GM18498 (cell line): ENCODE results near the gene SPOCK2.
"Not testable (repeated sequence)": the region's sequence is repeated elsewhere in the genome, so short reads cannot be mapped to it uniquely, and the experiment has no call there.

Experiments
- ATAC-seq: cut with Tn5 transposase; IDR thresholded peaks from one replicate; pipeline ENCODE4 v1.9.1; 2021; ENCODE audit warnings: mild to moderate bottlenecking, moderate library complexity; ENCODE audit not compliant: unreplicated experiment

The SPOCK2 gene

DNA sequence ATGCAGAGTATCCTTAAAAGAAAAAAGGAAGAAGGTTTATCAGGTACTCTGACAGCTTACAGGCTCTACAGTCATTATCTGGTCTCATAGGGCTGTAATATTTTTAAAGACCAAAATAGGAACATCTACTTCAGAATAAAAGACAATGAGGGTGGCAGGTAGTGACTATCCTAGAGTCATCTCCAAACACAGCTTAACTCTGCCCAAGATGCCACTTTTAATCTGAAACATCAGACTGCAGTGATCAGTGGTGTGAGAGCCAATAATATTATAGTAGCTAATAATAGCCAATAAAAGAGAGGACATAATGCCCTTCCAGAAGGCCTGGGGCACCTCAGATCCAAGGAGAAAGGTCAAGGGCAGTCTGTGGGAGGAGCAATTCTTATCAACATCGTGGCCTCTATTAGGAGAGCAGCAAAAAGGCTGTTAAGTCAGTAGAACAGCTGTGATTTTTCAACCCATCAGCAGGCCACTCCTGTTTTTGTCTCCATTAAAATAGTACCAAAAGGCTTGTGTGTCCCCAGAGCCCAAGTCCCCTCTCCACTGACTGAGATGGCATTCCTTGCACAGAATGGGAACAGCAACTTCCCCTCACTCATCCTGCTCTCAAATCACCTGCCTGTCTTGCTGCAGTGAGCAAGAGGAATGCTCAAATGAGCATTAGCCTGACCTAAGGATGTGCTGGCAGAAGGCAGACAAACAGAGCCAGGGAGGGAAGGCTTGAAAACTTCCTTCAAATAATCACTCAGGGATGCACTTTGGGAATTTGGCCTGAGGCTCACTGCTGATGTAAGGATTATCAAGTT is 20.7 kb upstream of the SPOCK2 start:
- no peak for ATAC-seq

GRCh38 chr10:72108004-72108370 is 19.6 kb upstream of the SPOCK2 start:
- ATAC-seq: not testable (repeated sequence)

GRCh38 chr10:72107325-72108003 is 19.1 kb upstream of the SPOCK2 start:
- ATAC-seq: no peak

- ATAC-seq: no peak
These were observed 18.5 kb upstream of the SPOCK2 start for GRCh38 chr10:72106896-72107295.

DNA sequence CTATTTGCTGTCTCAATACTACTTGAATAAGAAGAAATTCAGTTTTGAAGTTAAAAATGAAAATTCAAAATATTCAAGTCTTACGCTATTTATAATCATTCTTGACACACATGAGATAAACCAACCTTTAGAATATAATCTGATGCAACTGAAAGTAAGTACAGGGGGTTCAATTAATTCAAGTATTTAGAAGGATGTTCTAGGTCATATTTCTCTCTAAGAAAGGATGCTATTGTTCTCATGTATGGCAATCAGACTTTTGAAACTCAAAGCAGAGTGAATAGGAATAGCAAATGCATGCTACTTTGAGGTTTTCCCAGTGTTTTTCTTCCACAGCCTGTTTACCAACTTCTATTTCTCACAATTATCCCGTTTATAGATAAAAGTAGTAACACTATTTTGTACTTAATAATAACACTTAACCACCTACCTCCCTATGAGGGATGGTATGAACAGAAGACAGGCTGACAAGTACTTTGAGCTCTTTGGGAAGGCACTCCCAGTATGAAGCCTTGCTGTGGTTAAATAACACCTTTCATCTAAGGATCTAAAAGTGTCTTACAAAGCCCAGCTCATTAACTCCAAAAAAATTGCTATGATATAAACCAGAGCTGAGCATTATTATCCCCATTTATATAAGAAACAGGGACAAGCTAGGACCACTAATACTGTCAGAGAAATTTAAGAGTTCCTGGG is 18.0 kb upstream of the SPOCK2 start:
- no peak for ATAC-seq

DNA sequence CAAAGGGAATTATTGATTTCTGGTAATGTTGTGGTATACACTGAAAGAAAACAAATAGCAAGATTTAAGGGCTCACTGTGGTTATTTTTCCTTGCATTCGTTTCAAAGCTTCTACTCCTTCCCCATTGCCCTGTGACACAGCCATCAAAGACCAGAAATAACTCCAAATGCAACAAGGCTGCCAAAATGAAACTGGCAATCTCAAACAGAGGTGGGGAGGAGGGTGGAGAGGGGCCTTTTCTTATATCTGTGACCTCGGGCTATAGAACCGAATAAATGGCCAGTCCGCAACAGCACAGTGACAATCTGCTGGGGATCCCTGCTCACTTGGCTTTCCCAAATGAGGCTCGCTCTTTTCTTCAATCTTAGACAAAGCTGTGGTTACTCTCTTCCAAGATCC is 17.4 kb upstream of the SPOCK2 start:
- ATAC-seq: no peak

- no peak for ATAC-seq
These were observed 16.7 kb upstream of the SPOCK2 start for GRCh38 chr10:72105098-72105475.

GRCh38 chr10:72104472-72105097 is 16.2 kb upstream of the SPOCK2 start:
- ATAC-seq: no peak

DNA sequence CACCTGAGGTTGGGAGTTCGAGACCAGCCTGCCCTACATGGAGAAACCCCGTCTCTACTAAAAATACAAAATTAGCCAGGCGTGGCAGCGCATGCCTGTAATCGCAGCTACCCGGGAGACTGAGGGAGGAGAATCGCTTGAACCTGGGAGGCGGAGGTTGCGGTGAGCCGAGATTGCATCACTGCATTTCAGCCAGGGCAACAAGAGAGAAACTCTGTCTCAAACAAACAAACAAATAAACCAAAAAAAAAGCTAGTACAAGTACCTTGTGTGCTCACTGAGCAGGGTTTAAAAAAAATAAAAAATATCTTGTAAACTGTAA is 11.2 kb upstream of the SPOCK2 start:
- no peak for ATAC-seq

GRCh38 chr10:72098836-72099599 is 10.7 kb upstream of the SPOCK2 start:
- ATAC-seq: no peak

- ATAC-seq: no peak
These were observed 10.0 kb upstream of the SPOCK2 start for GRCh38 chr10:72098301-72098835.

GRCh38 chr10:72097448-72098300 is 9.3 kb upstream of the SPOCK2 start:
- ATAC-seq: no peak

- no peak for ATAC-seq
These were observed 8.0 kb upstream of the SPOCK2 start for GRCh38 chr10:72096115-72097000.

DNA sequence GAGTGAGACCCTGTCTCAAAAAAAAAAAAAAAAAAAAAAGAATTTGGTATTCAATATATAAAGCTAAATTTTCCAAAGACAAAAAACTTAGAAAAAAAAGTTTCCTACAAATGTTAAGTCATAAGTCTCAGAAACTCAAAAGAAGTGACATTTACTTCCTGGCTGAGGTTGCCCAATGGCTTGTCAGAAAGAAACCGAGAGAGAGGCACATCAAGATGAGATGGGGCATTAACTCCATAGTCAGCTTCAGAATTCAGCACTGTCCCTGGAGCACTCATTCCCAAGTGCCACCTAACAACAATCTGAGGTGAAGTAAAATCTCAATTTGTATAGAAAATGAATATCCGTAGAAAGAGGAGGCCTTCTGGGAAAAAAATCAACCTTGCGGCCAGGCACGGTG is 6.8 kb upstream of the SPOCK2 start:
- no peak for ATAC-seq

GRCh38 chr10:72094574-72094973 is 6.2 kb upstream of the SPOCK2 start:
- ATAC-seq: no peak

DNA sequence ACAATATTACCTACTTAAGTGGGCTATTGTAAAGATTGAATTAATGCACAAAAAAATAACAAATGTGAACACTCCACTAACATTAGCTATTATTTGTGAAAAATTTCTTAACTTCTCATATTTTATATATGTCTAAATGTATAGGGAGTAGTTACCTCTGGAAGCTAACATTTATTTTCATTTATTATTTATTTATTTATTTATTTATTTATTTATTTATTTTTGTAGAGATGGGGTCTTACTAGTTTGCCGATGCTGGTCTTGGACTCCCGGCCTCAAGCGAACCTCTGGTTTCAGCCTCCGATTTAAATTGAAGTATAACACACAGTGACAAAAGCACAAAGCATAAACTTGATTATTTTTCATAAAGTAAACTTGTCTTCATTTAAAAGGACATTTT is 5.1 kb upstream of the SPOCK2 start:
- no peak for ATAC-seq

DNA sequence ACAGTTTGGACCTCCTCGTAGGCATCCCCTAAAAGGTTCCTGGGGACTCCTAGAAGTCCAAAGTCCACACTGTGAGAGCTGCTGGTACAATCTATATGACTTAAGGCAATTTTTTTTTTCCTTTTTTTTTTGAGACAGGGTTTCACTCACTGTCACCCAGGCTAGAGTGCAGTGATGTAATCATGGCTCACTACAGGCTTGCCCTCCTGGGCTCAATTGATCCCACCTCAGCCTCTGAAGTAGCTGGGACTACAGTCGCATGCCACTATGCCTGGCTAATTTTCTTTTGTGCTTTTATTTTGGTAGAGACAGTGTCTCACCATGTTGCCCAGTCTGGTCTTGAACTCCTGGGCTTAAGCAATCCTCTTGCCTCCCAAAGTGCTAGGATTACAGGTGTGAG is 4.6 kb upstream of the SPOCK2 start:
- no peak for ATAC-seq

DNA sequence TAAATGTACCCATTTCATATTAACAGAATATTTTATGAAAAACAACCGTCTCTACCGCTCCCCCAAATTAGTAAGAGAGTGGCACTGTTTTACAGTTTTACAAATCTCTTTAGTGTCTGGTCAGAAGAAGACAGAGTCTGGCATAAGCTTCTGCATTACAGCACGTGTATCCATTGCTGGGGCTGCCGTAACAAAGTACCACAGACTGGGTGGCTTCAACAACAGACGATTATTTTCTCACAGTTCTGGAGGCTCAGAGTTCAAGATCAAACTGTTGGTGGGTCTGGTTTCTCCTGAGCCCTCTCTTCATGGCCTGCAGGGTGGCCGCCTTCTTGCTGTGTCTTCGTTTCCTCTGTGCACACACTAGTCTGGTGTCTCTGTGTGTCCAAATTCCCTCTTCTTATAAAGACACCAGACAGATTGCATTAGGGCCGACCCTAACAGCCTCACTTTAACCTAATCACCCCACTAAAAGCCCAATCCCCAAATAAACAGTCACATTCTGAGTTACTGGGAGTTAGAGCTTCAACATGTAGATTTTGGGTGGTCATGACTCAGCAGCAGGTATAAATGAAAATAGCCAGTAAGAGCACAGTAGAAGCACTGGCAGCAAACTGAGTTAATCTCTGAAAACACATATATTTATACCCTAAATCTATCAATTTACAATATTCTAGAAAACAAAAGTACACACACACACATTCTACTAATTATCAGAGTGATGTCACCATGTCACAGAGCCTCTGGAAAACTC is 4.0 kb upstream of the SPOCK2 start:
- no peak for ATAC-seq
